Measurements from ENCODE around the gene RASAL1.

The RASAL1 gene

GRCh38 chr12:113115455-113116126 is 20.0 kb downstream of the RASAL1 start:
- no peak for DNase-seq (ENCODE audit: low read depth)
- no peak for TF ChIP-seq CTCF (conservative IDR thresholded peaks at IDR 0.05; ENCODE audit: low read depth, low read length)
- no peak overlapping the region for H3K4me3 ChIP-seq (ENCODE audit: low read length)

DNA sequence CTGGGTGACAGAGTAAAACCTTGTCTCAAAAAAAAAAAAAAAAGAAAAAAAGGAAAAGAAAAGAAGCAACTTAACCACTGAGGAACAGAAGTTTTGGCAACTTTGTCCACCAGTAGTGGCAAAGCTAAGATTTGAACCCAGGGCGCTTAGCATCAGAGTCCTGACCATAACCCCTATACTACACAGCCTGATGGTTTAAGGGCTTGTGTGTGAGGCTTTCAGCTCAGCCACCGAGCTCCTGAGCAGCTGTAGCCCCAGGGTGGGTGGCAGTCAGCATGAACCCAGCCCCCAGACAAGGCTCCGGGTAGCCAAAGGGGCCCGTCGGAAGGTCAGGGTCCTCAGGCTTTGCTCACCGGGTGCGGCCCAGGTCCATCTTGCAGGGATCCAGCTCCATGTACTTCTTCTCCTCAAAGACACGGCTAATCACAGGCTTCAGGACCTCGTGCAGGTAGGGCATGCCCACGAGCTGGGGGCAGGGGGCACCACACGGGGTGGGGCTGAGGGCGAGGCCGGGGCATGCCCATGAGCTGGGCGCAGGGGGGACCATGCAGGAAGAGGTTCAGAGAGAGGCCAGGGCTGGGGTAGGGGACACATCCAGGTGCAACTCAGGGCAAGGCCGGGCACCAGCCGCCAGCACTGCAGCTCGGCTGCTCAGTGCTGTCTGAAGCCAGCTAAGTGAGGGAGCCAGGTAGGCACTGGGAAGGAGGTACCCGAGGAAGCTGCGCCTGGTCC is 20.9 kb downstream of the RASAL1 start:
- no peak for DNase-seq (ENCODE audit: low read depth)
- TF ChIP-seq CTCF (conservative IDR thresholded peaks at IDR 0.05; ENCODE audit: low read depth, low read length): no peak
- no peak overlapping the region for H3K4me3 ChIP-seq (ENCODE audit: low read length)

- no peak overlapping the region for H3K4me3 ChIP-seq (ENCODE audit: low read length)
- TF ChIP-seq CTCF (conservative IDR thresholded peaks at IDR 0.05; ENCODE audit: low read depth, low read length): no peak
- no peak for DNase-seq (ENCODE audit: low read depth)
Measured at GRCh38 chr12:113113397-113113796, 22.2 kb downstream of the RASAL1 start.

- DNase-seq (ENCODE audit: low read depth): no peak
- H3K4me3 ChIP-seq (ENCODE audit: low read length): no peak overlapping the region
Measured at GRCh38 chr12:113112043-113112899, 23.3 kb downstream of the RASAL1 start.

DNA sequence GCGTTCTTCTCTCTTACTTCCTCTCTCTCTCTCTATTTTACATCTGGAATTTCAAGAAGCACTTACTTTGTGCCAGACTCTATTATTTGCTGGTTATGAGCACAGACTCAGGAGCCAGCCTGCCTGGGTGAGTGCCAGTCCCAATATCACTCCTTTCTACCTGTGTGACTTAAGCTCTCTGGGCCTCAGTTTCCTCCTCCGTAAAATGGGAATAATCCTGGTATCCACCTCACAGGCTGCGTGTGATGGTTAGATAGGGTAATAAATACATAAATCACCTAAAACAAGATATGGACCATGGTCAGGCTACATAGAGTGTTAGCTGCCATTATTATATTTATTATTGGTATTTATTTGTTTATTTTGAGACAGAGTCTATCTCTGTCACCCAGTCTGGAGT is 24.3 kb downstream of the RASAL1 start:
- no peak for DNase-seq (ENCODE audit: low read depth)
- TF ChIP-seq CTCF (conservative IDR thresholded peaks at IDR 0.05; ENCODE audit: low read depth, low read length): no peak

More at GRCh38 chr12:113112043-113112899, 23.3 kb downstream of the RASAL1 start:
- no peak for TF ChIP-seq CTCF (conservative IDR thresholded peaks at IDR 0.05; ENCODE audit: low read depth, low read length)

DNA sequence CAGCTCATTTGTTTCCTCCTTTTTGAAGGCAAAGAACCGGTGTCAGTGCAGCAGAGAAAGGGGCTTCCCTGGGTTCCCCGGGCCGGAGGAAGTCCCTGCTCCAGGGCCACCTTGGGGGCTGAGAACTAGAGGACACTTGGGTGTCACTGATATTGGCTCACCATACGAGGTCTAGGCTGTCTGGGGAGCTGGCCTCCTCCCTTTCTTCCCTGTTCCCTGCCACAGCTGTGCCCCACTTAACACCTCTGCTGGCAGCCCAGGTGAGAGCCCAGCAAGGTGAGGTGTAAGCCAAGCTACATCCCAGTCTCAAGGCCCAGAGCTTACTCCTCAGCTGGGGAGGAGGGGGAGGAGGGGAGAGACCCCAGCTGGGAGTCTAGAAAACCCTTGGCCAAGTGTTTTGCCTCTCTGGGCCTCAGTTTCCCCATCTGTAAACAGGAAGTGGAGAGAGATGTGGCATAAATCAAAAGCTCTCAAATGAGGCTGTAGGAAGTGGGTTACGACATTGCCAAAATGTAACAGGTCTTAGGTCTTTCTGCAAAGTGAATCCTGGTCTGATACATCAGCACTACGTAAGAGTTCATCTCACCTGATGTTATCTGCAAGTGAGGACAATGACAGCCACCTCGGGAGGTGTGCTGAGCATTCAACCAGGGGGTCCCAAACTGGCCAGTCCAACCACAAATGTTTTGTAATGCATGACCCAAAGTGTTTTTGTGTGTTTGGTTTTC is 25.5 kb downstream of the RASAL1 start:
- no peak for TF ChIP-seq CTCF (conservative IDR thresholded peaks at IDR 0.05; ENCODE audit: low read depth, low read length)
- no peak for DNase-seq (ENCODE audit: low read depth)

More for the DNA sequence above, 24.3 kb downstream of the RASAL1 start:
- no peak overlapping the region for H3K4me3 ChIP-seq (ENCODE audit: low read length)

More for the DNA sequence above, 25.5 kb downstream of the RASAL1 start:
- no peak overlapping the region for H3K4me3 ChIP-seq (ENCODE audit: low read length)
